UCSD-AML1 (cell line): ENCODE measurements around the gene CD34.
"Not testable (repeated sequence)": the region's sequence is repeated elsewhere in the genome, so short reads cannot be mapped to it uniquely, and the experiment has no call there.

Experiments
- DNase-seq: peaks from one replicate; lab custom pipeline; 2025; ENCODE audit not compliant: unreplicated experiment; lab: John Stamatoyannopoulos, UW

The CD34 gene

DNA sequence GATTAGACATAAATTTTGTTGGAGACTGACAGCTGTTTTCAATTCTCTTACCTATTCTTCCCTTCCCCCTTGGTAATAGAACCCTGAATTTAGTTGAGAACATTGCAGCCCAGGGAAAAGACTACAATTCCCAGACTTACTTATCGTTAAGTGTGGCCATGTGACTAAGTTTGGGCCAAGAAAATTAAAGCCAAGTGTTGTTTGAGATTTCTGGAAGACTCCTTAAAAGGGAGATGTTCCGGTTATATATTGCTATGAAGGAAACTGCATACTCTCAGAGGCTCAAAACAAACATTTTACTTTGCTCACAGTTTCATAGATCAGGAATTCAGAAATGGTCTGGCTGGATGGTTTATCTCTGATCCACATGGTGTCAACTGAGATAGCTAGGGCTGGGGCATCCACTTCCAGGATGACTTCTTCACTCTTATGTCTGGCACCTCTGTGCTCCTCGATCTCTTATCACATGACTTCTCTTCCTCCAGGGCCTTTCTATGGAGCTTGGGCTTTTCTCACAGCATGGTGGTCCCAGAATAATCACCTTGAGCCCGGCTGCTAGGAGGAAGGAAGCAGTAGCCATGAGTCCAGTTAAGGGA lies 22.4 kb upstream of the CD34 start:
- DNase-seq, result no peak

DNA sequence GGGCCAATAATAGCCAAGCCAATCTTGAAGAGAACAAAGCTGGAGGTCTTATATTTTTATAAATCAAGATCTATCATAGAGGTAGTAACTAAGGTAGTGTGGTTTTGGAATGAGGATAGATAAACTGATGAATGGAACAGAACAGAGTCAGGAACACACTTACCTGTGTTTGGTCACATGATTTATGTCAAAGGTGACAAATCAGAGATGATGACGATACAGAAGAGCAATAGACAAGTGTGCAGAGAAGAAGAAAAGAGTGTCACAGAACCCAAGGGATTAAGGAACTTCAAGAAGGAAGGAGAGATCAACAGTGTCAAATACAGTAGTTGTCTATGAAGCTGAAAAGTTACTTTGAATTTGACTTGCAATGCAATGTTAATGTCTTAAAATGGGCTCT lies 16.1 kb upstream of the CD34 start:
- DNase-seq, result no peak

DNA sequence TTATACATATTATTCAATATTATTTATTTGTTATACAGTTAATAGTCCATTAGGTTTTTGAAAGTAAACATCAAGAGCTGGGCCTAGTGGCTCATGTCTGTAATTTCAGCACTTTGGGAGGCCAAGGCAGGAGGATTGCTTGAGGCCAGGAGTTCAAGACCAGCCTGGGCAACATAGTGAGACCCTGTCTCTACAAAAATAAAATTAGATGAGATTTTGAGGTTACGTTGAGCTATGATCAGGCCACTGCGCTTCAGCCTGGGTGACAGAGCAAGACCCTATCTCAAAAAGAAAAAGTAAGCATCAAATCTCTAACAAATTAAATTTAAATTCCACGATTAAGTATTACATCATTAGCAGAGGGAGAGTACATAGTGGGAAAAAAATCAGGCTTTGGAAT lies 15.0 kb upstream of the CD34 start:
- not testable (repeated sequence) for DNase-seq

DNA sequence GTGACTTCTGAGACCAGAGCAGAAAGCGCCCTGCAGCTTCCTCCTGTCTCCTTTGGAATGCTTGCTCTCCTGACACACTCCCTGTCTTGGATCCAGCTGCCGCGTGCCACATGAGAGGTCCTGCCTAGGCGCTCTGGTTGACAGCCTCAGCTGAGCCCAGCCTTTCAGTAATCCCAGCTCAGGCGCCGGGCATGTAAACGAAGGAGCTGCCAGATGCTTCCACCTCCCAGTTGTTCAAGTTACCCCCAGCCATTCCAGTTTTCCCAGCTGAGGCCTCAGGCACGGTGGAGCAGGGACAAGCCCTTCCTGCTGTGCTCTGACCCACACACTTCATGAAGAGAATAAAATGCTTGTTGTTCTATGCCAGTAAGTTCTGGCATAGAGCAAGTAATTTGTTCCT lies 14.3 kb upstream of the CD34 start:
- no peak for DNase-seq

DNA sequence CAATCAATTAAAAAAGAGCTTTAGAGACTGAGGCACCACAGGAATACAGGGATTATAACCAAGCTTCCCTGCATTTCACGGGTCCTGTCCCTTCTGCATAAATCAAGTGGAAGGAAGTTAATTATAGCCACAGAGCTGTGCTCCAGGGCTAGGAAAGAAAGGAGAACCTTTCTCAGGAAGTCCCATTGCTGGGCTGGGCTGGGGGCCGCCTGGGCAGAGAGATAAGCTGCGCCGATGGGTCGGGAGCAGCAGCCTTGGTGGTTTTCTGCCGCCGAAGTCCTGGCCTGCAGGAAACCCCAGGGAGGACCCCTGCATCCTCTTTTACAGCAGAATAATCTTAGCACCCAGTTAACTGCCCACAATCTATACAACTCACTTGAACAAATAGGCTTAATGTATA lies 12.6 kb upstream of the CD34 start:
- DNase-seq, result peak; percentile 91

DNA sequence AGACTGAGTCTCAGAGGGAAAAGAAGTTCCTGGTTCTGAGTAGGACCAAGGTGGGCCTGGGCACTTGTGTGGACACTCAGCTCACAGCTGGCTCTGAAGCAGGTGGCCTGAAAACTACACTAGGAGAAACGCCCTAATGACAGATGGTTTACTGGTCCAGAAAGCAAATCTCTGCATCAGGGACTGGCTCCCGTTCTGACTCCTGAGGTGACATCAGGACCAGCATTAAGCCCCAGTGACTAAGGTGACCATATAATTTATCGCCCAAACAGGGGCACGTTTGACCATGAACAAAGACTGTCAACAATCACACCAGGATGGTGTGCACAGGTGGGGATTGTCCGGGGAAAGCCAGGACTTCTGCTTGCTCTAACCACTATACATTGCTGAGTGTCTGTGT lies 12.2 kb upstream of the CD34 start:
- no peak for DNase-seq

DNA sequence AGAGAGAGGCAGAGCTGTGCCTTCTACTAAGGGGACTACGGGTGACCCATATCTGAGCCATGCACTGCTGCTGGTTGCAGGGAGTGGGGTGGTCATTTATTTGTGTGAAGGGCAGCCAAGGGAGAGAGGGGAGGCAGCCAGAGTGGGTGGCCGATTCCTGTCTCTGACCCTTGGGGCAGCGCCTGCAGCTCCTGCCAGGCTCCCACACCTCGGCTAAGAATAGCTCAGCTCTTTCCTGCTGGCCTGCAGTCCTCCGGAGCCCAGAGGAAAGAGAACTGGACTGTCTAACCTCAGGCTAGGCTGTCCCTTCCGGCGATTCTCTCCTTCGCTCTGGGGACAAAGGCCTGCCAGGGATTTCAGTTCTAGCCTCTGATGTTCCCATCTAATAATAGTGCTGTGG lies 11.6 kb upstream of the CD34 start:
- no peak for DNase-seq

DNA sequence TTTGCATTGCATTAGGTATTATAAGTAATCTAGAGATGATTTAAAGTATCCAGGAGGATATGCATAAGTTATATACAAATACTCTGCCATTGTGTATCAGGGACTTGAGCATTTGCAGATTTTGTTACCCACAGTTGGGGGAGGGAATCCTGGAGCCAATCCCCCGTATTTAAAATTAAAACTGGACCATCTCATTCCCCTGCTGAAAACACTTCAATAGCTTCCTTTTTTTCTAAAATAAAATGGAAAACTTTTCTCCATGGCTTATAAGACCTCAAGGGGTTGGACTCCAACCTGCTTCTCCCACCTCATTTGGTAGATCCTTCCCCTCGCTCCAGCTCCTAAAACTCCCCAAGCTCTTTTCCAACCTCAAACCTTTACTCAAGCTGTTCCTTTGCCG lies 10.4 kb upstream of the CD34 start:
- DNase-seq, result no peak

DNA sequence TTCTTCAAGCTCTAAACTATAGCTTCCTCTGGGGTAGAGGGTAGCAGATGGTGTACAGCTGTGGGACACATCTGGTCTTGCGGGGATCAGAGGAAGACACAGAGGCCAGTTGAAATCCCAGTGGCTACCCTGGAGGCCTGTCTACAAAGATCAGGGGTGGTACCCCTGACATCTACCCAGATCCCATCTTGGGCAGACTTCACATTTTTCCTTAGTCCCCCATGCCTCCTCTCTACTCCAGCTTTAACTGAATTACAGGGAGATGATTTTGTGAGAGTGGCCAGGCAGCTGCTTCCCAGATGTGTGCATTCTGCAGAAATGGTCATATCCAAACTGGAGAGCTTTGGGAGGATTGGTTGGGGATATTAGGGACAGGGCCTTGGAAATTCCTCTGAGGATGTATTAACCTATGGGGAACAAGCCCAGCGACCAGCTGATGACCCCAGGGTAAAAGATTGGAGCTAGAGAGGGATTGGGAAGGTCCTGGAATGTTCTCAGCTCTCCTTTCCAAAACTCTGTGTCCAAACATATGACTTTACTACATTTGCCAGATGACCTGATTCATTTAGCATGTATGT lies 9.6 kb upstream of the CD34 start:
- no peak for DNase-seq

DNA sequence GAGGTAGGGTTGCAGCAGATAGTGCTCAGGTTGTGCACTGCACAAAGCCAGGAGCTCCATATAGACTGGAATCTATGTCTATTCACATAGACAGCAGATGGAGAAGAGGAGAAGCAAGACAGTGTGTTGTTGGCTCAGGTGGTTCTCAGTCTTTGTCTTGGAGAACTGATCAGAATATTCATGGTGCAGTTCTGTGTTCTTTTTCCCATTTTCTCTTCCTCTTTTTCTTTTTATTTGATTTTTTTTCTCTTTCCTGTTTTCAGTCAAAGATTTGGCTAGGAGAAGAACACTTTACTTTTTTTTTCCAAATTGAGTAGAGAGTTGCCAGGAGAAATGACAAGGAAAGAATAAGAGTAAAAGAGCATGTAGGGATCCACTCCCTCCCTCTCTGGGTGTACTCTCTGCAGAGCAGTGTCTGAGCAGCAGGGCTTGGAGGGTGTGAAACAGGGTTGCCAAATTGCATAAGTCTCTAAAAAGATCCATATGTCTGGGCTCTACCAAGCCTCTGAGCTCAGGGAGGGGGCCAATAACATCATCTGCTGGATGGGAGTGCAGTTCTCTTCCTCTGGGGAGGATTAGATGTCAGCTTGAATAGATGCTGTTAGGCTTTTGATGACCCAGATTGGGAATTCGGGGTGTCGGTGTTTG lies 8.7 kb upstream of the CD34 start:
- DNase-seq, result no peak

DNA sequence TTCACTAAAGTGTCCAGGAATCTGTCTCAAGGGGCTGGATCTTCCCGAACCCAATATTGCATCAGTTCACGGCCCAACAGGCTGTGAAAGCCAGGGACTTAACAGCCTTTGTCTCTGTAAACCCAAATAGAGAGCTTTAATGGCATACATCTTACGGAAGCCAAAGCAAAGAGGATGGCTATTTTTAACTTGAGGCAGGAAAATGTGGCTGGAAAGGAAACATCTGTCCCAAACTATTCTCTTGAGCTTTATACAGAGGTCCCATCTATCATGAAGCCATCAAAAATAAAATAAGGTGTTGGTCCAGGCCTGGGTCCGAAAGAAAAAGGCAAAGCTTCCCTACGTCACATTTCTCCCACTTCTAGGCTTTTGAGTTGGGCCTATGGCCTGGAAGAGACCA lies 7.7 kb upstream of the CD34 start:
- DNase-seq, result no peak

DNA sequence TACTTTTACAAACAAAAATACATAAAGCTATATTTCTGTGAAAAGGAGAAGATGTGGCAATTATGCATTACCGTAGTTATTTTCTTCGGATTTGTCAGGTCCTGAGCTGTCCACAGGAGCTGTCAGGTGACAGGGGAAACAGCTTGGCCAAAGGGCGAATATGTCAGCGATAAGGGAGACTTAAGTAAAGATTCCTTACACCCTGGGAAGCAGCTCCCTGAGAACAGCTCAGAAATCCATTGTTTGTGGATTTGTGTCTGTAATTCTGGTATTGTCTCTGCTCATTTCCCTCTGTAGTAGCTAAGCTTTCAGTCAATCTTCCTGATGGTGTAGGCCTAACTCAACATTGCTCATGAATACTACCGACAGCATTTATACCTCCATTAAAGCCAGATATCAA lies 7.1 kb upstream of the CD34 start:
- no peak for DNase-seq

DNA sequence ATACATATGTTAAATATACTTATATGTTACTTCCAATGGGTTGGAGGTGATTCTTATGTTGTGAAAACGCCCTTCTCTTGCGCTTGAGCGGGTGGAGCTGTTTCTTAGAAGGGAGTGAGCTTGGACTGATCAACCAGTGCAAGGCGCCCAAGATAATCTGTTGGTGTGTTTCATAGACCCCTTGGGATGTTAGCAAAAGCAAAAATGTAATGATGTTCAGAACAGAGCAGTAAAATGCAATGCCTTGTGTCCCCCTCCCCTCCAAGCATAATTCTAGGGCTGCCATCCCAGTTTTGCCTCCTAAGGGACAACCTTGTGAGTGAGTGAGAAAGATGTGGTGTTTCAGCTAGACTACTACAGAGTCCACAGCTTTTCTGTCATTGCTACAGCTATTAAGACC lies 6.2 kb upstream of the CD34 start:
- no peak for DNase-seq

DNA sequence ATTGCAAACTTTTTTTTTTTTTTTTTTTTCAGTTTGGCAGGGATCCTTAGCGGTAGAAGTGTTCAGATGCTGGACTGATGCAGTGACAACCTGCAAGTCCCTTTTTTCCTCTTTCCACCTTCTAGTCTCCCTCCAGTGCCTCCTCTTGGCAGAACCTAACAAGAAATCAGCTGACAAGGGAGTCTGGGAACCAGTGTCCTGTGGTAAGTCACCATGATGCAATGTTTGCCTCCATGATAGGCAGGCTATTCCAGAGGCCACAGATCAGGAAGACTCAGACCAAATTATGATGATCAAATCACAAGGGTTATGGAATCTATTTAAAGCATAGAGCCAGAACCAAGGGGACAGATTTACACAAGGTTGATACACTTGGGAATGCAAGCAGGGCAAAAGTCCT lies 3.0 kb upstream of the CD34 start:
- no peak for DNase-seq

DNA sequence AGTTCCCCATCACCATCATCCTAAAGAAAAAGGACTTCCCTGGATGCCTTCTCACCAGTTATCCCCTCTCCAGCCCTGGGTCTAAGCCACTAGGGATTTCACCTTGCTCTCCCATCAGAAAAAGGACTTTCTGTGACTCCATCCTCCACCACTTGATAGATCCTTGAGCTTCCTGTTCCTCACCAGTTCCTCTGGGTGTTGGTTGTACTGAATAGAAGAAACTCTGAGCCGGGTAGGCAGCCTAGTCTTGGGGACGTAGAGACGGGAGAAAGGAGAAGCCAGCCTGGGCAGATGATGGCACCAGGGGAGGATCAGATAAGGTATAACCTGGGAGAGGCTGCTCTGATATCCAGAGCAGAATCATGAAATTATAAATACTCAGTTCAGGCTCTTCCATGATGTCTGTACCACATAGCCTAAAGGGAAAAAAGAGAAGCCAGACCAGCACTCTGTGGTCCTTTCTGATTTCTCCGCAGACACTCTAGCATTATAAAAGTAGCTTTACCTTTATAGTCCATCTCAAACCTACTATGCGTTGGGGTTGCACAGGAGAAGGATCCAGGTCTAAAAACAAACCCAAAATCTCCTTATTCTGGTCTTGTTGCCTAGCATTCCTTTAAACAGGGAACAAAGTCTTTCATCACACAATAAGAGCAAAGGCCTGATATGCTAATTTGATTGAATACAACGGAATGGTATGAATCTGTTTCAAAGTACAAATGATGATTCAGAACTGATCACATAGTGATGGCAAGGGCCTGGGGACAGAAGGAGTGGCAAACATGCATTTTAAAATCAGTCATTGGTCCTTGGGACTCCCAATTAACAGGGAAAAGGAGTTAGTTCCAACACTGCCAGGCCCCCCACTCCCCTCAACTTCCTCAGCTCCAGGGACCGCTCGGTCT lies 1.2 kb upstream of the CD34 start:
- DNase-seq, result no peak

DNA sequence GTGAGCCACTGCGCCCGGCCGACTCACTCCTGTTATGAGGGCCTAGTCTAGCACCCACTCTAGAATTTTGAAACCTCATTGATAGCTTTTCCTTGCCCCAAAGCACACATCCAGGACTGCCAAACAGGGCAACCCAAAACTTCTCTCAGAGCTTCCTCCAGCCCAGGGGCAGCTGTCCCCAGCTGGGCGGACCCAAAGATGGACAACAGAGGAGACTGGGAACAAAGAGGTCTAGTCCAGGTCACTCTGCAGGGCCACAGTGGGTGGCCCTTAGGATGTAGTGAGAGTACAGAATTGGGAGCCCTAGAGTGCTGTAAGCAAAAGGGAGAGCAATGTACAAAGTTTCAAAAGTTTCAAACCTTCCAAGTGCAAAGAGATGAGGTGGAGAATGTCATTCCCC lies 1.2 kb downstream of the CD34 start:
- DNase-seq, result no peak

DNA sequence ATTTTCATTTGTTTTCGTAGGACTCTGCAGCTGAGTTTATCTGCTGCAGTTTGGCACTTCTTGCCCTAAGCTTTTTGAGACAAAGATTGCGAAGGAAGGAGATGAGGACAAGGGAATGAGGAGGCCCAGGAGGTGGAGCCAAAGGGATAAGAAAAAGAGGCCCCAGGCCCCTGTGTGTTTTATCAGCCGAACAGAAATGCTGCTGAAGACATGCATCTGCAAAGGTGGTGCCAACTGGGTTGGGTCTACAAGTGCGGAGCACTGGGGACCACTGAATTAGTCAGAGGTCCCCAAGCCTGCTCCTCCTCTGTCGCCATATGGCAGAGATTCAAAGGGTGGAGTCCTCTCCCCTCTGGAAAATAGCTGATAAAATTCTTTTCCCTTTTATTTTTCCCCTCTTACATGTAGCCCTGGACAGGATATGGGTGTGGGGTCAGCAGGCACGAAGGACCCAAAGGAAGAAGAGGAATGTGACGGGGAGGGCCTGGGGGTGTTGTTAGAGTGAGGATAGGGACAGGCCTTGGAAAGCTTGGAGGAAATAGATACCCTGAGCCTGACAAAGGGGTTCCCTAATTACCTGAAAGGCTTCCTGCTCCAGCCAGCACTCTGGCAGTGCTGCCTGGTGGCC lies 2.7 kb downstream of the CD34 start:
- DNase-seq, result no peak

DNA sequence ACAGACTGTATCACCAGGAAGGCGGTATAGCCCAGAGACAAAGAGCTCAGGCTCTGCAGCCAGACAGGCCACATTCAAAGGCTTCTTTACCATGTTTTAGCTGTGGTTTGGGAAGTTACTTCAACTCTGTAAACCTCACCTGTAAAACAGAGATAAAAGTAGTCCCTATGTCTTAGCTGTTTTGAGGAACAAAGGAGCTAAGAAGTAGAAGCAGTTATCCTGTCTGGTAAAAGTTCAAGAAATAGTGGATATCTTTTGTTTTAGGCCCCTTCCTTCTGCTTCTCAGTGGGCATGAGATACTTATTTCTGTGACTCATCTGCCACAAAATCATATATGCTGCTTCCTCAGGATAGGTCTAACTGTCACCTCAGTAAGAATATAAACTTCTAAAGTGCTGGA lies 6.5 kb downstream of the CD34 start:
- DNase-seq, result no peak

DNA sequence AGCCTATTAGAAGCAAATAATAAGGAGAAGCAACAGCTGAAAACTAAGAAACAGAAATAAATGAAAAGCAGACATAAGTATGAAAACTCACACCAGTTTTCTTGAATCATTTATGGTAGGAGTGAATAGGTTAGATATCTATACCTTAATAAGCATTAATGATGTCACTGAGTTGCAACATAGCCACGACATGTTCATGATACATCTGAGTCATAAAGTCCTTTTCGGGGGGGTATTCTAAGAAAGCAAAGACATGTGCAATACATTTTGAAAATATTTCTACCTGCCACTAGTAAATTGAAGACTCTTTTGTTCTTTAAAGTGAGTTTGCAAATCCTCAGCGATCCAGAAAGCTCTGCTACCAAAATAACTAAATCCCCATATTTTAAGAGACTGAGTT lies 7.2 kb downstream of the CD34 start:
- no peak for DNase-seq

DNA sequence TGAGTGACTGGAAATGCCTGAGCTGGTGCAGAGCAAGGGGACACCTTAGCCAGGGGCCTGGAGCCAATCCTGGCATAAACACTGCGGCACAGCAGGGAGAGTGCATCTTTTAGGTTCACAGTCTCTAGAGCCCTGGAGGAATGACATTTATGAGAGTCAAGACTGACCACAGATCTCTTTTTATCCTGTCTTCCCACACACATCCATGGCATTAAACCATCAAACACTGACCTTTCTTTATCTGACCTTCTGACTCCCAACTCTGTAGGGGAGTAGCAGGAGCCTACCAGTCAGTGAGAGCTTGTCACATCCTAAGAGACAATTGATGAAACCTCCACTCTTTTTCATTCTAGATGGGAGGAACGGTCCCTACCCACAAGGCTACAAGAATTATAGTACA lies 7.9 kb downstream of the CD34 start:
- DNase-seq, result no peak

DNA sequence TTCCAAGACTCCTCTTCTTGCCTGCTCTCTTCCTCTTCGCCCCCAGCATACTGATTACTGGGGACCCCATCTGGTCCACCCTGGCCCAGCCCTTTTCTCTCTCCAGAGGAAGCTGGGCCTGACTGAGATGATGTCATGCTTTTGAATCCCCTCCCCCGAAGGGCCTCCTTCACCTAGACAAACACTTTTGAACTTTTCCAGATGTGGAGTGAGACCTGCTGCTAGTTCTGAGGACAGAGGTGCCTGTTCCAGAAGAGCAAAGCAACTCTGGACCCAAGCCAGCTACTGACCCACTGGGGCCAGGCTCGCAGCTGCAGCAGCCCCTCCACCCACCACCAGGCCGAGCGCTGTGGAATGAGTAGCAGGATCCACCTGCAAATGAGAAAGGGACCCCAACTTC lies 8.4 kb downstream of the CD34 start:
- no peak for DNase-seq
